Panc1 (cell line): ENCODE results near the gene CYP26B1.

Experiments used
- CTCF ChIP-seq: fragments of 450-650 bp; IDR thresholded peaks from 2 replicates; pipeline ENCODE4 v1.5.1; 2017; ENCODE audit warnings: mild to moderate bottlenecking
- REST ChIP-seq, 2 experiments: IDR thresholded peaks; 2 replicates each; pipeline ENCODE4 v1.6.1; 2011 to 2012; ENCODE audit warnings: low read depth in 2 of 2, control low read depth in 1 of 2, low read length in 1 of 2, mild to moderate bottlenecking in 1 of 2, moderate library complexity in 1 of 2; ENCODE audit not compliant: insufficient read depth in 1 of 2
- TCF7L2 ChIP-seq: IDR thresholded peaks from 2 replicates; pipeline ENCODE4 v1.6.1; 2011; ENCODE audit warnings: mild to moderate bottlenecking, low read depth, low read length, inconsistent platforms

- TF ChIP-seq CTCF: no peak
- TF ChIP-seq REST (IDR thresholded peaks at IDR 0.05; ENCODE audit: insufficient read depth in 1 of 2, low read depth in 2 of 2, low read length in 1 of 2): no peak
- no peak for TF ChIP-seq TCF7L2
Measured at GRCh38 chr2:72130659-72131360, 16.9 kb downstream of the CYP26B1 start.
